Kidney (tissue), 14 donors: ENCODE results near the gene ITPKC. TPM values are rescaled to one million over a fixed set of nuclear protein-coding genes. Genes with fewer than 3 reads are reported as not detected.
"Not testable (repeated sequence)": the region's sequence is repeated elsewhere in the genome, so short reads cannot be mapped to it uniquely, and the experiment has no call there.

ENCODE experiments used
- DNase-seq, 5 donors: peaks; one replicate each; pipeline ENCODE4 v3.0.0-alpha.2; 2013 to 2020
- FAIRE-seq: peaks from 2 replicates; lab custom pipeline; 2012; peaks lifted over from hg19 to GRCh38; lab: Jason Lieb, UNC
- H3K27ac ChIP-seq, 2 donors: one replicate each; pipeline ENCODE4 v1.7.0; 2013; ENCODE audit warnings: low read depth in 2 of 2, low read length in 2 of 2, inconsistent platforms in 1 of 2
- H3K27me3 ChIP-seq: one replicate; pipeline ENCODE4 v1.7.1; 2013; ENCODE audit warnings: low read length, inconsistent platforms; ENCODE audit not compliant: control insufficient read depth, insufficient read depth
- H3K36me3 ChIP-seq, 3 donors: one replicate each; pipeline versions ENCODE4 v1.7.0 to v1.7.1; 2013; ENCODE audit warnings: low read length in 3 of 3, control low read depth in 1 of 3, inconsistent platforms in 1 of 3; ENCODE audit not compliant: insufficient read depth in 3 of 3, control insufficient read depth in 2 of 3
- H3K4me1 ChIP-seq, 3 donors: one replicate each; pipeline versions ENCODE4 v1.7.0 to v1.7.1; 2013; ENCODE audit warnings: low read length in 3 of 3, inconsistent platforms in 1 of 3, low read depth in 1 of 3; ENCODE audit not compliant: control insufficient read depth in 2 of 3, insufficient read depth in 2 of 3
- H3K4me3 ChIP-seq, 3 donors: one replicate each; pipeline versions ENCODE4 v1.7.0 to v1.8.1; 2013; ENCODE audit warnings: low read length in 3 of 3, control low read depth in 1 of 3, inconsistent platforms in 1 of 3
- H3K9ac ChIP-seq, 3 donors: one replicate each; pipeline versions ENCODE4 v1.7.0 to v1.7.1; 2013; ENCODE audit warnings: low read length in 3 of 3, control low read depth in 1 of 3, inconsistent platforms in 1 of 3
- H3K9me3 ChIP-seq, 3 donors: one replicate each; pipeline versions ENCODE4 v1.7.0 to v1.7.1; 2013; ENCODE audit warnings: low read length in 3 of 3, control low read depth in 1 of 3, inconsistent platforms in 1 of 3; ENCODE audit not compliant: control insufficient read depth in 2 of 3, insufficient read depth in 1 of 3
- intact Hi-C: fragments of 100-400 bp; cut with DNase I; formaldehyde crosslinking; loops from one replicate; pipeline ENCODE4 v1.11.1; 2022
- polyA plus RNA-seq: library from polyadenylated mRNA; stranded (reverse); fragments of 350-450 nt; fragmentation: Illumina TruSeq; extraction: RNeasy Lipid Tissue Mini Kit (QIAGEN cat#74804); gene quantifications from one replicate; pipeline ENCODE4 v1.2.3, GENCODE V29; 2014; ENCODE audit warnings: low read depth, low replicate concordance; ENCODE audit not compliant: insufficient read depth
- total RNA-seq: library from RNA; stranded (reverse); fragmentation: NEBNext Ultra II Directional; extraction: Animal tissue kit (Norgen Biotek cat#: 25700); gene quantifications from one replicate; pipeline ENCODE4 v1.2.1, GENCODE V29; 2021
- TF ChIP-seq, protein P1 (sequence below): IDR thresholded peaks from 3 replicates; pipeline ENCODE4 v1.5.1; 2012; ENCODE audit warnings: mild to moderate bottlenecking, moderate library complexity, borderline replicate concordance; ENCODE audit not compliant: insufficient read depth; ENCODE audit errors: extremely low read depth
- donor health status: control.
- donor health status: control.
- donor health status: control.
- donor health status: control.
- donor health status: control.
- donor health status: DM: yes; HTN: yes; CAD: no.
- donor health status: Normal renal cell carcinoma (clear cell type).

The ITPKC gene
- total and polyA plus RNA-seq, 2 donors from 2014 or later, result 14.3 to 27.9 TPM

GRCh38 chr19:40724315-40724714 is 7.4 kb downstream of the ITPKC start:
- TF ChIP-seq, protein P1, sequence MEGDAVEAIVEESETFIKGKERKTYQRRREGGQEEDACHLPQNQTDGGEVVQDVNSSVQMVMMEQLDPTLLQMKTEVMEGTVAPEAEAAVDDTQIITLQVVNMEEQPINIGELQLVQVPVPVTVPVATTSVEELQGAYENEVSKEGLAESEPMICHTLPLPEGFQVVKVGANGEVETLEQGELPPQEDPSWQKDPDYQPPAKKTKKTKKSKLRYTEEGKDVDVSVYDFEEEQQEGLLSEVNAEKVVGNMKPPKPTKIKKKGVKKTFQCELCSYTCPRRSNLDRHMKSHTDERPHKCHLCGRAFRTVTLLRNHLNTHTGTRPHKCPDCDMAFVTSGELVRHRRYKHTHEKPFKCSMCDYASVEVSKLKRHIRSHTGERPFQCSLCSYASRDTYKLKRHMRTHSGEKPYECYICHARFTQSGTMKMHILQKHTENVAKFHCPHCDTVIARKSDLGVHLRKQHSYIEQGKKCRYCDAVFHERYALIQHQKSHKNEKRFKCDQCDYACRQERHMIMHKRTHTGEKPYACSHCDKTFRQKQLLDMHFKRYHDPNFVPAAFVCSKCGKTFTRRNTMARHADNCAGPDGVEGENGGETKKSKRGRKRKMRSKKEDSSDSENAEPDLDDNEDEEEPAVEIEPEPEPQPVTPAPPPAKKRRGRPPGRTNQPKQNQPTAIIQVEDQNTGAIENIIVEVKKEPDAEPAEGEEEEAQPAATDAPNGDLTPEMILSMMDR, result no peak
- Histone ChIP-seq H3K9me3 (no peaks in the 10 kb centered on the region), H3K27ac (no peak overlapping the region), H3K36me3 (peaks cover 2 to 26% (median 14%) of the 10 kb centered on the region in 3 donors), H3K4me1 (peaks cover 0 to 17% (median 9%) of the 10 kb centered on the region in 3 donors), H3K27me3 (no peaks in the 10 kb centered on the region), H3K4me3 (no peak overlapping the region), H3K9ac (no peak overlapping the region)
- no peak for DNase-seq
- intact Hi-C loops, result no loop called here
- FAIRE-seq, result no peak

- no peak overlapping the region for H3K9ac ChIP-seq
- H3K9me3 ChIP-seq, result no peaks in the 10 kb centered on the region
- H3K4me3 ChIP-seq, result no peak overlapping the region
- TF ChIP-seq, protein P1, result no peak
- H3K27ac ChIP-seq, result no peak overlapping the region
- H3K4me1 ChIP-seq, result peaks cover 0 to 17% (median 9%) of the 10 kb centered on the region in 3 donors
- no peaks in the 10 kb centered on the region for H3K27me3 ChIP-seq
- FAIRE-seq (no peak), DNase-seq (no peak)
- peaks cover 2 to 30% (median 14%) of the 10 kb centered on the region in 3 donors for H3K36me3 ChIP-seq
- intact Hi-C loops, result no loop called here
Measured at GRCh38 chr19:40724855-40725254, 7.9 kb downstream of the ITPKC start.

- FAIRE-seq, result no peak
- DNase-seq, result no peak
Measured at GRCh38 chr19:40726279-40726678, 9.4 kb downstream of the ITPKC start.

GRCh38 chr19:40730065-40730464 is 13.2 kb downstream of the ITPKC start:
- H3K27me3 ChIP-seq, DNase-seq, H3K9me3 ChIP-seq, FAIRE-seq, H3K9ac ChIP-seq, intact Hi-C loops, H3K4me1 ChIP-seq, H3K27ac ChIP-seq, H3K4me3 ChIP-seq: not testable (repeated sequence)
- H3K36me3 ChIP-seq, result peaks cover 2 to 55% (median 32%) of the 10 kb centered on the region in 3 donors

More at GRCh38 chr19:40726279-40726678, 9.4 kb downstream of the ITPKC start:
- intact Hi-C loops, result no loop called here
- Histone ChIP-seq H3K9ac (no peak overlapping the region), H3K27me3 (no peaks in the 10 kb centered on the region), H3K4me1 (peaks cover 0 to 9% (median 4%) of the 10 kb centered on the region in 3 donors), H3K36me3 (peaks cover 2 to 40% (median 21%) of the 10 kb centered on the region in 3 donors), H3K9me3 (no peaks in the 10 kb centered on the region), H3K4me3 (no peak overlapping the region), H3K27ac (no peak overlapping the region)
- TF ChIP-seq, protein P1, result no peak

- FAIRE-seq, H3K9ac ChIP-seq, H3K4me3 ChIP-seq, H3K27me3 ChIP-seq, H3K27ac ChIP-seq, H3K4me1 ChIP-seq, DNase-seq, H3K9me3 ChIP-seq, intact Hi-C loops: not testable (repeated sequence)
- H3K36me3 ChIP-seq, result peaks cover 4 to 53% (median 41%) of the 10 kb centered on the region in 3 donors
Measured at GRCh38 chr19:40732304-40732703, 15.4 kb downstream of the ITPKC start.
